GM18873 (cell line): ENCODE measurements around the gene DNAJB14.

Experiments
- ATAC-seq: cut with Tn5 transposase; IDR thresholded peaks from one replicate; pipeline ENCODE4 v1.9.1; 2021; ENCODE audit warnings: mild to moderate bottlenecking, moderate library complexity, moderate number of reproducible peaks; ENCODE audit not compliant: unreplicated experiment, low FRiP score

Gene DNAJB14

DNA sequence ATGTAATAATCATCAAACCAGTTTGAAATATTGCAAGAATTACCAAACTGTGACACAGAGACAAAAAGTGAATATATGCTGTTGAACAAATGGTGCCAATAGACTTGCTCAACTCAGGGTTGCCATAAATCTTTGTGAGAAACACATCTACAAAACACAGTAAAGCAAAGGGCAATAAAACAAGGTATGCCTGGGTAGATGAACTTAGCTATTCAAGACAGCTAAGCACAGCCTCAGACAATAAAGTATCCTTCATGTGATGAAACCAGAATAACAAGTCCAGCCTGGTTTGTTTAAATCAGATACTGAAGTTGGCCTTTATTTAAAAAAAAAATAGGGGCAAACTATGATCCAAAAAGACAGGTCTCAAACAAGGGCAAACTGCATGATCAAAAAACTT lies 71.3 kb downstream of the DNAJB14 start:
- no peak for ATAC-seq

DNA sequence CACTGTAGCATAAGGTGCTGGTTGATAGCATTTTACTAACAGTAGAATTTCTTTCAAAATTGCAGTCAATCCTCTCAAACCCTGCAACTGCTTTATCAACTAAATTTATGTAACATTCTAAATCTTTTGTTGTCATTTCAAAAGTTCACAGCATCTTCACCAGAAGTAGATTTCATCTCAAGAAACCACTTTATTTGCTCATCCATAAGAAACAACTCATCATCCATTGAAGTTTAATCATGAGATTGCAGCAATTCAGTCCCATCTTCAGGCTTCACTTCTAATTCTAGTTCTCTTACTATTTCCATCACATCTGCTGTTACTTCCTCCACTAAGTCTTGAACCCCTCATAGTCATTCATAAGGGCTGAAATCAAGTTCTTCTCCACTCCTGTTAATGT lies 73.8 kb downstream of the DNAJB14 start:
- ATAC-seq = no peak

DNA sequence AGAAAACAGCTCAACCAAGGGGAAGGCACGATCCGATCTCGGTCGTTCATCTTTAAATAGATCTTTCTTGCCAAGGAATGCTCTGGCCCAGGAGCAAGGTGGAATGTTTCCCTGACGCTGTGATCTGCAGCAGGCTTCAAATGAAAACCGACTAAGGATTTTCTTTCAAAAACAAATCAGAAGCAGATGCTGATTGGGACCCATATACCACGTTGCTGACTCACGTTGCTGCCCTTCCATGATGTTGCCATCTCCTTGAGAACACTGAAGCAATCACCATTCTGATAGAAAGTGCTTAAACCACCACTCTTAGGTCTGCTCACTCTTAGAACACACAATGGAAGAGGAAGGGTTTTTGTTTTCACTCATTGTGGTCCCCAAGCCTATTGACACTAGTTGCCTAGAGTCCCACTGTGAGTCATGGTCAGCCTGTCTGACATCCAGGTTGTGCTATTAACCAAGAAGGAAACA lies 78.3 kb downstream of the DNAJB14 start:
- no peak for ATAC-seq

- no peak for ATAC-seq
Observed at GRCh38 chr4:99863804-99864203, 82.6 kb downstream of the DNAJB14 start.

DNA sequence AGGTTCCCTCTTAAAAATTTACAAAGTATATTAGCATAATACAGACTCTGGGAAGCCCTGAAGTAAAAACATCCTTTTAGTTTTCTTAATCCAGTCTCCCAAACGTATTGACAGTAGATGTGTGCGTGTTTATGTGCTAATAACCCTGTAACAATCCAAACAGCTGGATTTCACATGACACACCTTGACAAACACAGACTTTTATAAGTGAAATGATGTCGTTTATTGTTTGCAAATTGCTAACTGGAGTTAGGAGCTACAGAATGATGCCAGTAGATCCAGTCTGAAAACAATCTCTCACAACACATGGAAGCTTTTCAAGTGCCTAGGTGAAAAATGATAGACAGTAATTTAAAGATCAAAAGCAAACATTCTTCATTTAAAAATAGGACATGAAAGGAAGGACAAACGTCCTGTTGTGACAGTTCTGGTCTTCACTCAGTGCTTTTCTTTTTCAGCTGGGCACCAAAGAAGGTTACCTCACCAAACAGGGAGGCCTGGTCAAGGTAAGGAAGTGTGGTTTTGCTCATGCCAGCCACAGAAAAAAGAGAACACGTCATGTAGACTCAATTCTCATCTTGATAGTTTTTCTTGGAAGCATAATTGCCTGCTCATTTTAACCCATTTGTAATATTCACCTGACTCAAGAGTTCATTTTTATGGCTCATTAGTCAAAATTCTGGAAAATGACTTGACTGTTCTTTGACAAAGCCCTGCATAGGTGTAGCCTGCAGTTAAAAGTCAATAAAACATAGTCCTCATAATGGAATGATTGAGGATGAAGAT lies 85.1 kb downstream of the DNAJB14 start:
- ATAC-seq = peak; percentile 70

DNA sequence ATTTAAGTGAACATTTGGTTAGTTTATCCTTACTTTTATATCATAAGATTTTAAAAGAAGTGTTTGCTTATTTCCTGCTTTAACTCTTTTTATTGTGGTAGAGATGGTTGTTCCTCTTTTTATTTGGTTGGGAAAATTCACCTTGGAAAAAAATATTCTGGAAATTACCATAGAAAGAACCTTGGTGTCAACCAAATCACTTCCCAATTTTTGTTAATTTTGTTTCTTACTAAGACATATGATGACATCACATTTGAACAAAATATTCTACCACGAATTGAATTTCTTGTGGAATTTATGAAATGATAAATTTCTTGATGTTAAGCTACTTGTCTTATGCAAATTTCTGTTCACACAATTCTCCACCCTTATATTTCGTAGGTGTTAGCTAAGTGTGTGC lies 85.9 kb downstream of the DNAJB14 start:
- ATAC-seq = no peak

GRCh38 chr4:99859618-99860017 lies 86.8 kb downstream of the DNAJB14 start:
- no peak for ATAC-seq

GRCh38 chr4:99857307-99857706 lies 89.1 kb downstream of the DNAJB14 start:
- ATAC-seq = no peak

DNA sequence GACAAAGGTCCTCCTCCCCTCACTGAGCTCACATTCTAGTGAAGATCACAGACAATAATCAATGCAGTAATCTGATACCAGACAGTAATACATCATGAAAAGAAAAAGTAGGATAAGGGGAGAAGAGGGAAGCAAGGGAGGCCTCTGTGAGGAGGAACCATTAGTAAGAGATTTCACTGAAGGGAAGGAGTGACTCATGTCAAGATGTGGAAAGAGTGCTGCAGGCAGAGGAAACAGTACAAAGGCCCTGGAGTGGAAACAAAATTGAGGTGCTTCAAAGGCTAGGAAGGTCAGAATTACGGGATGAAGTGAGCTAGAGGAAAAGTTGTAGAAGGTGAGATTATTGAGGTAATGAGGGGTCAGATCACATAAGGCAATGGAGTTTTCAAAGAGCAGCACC lies 90.3 kb downstream of the DNAJB14 start:
- no peak for ATAC-seq

DNA sequence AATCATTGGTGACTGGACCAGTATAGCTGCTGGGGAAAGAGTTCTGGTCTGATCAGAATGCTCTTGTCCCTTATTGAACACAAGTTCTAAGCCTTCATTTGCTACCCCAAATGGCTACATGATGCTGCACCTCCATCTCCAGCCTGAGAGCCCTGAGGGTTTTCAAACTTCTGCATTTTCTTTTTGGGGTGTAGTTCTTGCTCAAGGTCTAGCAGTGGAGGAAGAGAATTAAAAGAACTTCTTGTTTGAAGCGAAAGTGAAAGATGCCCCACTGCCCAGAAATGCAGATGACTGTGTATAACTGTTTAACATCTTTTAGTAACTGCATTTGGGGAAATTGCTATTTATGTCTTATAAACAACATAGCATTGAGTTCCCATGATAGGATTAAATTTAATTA lies 90.7 kb downstream of the DNAJB14 start:
- ATAC-seq = no peak

GRCh38 chr4:99853999-99854398 lies 92.4 kb downstream of the DNAJB14 start:
- no peak for ATAC-seq

- ATAC-seq = no peak
Observed at GRCh38 chr4:99853190-99853589, 93.2 kb downstream of the DNAJB14 start.

GRCh38 chr4:99852199-99852749 lies 94.1 kb downstream of the DNAJB14 start:
- no peak for ATAC-seq

DNA sequence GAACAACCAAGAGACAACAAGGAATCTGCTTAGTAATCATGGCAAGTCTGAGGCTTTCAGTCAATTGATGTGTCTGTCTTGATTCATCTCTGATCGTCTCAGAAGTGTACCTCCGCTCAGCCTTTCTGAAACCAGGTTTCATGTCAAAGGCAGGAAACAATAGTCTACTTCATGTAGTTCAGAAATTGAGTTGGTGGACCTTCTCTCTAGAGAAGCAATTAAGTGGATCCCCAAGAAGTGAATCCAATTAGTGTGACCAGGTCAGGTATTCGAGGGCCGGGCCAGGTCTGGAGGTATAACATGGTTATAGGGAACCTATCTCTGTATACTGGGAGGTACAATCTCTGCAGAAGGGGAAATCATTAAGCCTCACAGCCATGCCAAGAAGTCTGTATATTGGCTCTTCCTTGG lies 97.8 kb downstream of the DNAJB14 start:
- ATAC-seq = peak; percentile 39

DNA sequence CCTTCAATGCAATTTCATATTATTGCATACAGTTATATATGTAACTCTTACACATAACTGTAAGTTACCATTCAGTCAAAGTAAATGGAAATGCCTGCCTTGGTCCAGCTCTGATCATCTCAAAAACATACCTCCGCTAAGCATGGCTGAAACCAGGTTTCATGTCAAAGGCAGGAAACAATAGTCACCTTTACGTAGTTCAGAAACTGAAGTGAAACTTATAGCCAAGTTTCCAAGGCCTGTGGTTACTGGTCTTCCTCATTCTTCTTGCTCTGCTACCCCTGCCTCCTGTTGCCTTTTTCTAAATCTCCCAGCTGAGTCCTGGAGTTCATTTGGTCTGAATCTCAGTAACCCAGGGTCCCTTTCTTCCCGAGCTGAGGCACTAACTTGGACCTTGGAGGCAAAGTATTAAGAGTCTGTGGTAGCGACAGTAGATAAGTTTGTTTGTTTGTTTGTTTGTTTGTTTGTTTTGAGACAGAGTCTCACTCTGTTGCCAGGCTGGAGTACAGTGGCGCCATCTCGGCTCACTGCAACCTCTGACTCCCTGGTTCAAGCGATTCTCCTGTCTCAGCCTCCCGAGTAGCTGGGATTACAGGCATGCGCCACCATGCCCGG lies 98.9 kb downstream of the DNAJB14 start:
- ATAC-seq = peak; percentile 65

GRCh38 chr4:99846891-99847290 lies 99.5 kb downstream of the DNAJB14 start:
- no peak for ATAC-seq
